PFSK-1 (cell line): ENCODE data around the gene TAX1BP3.

ENCODE experiments used
- POLR2AphosphoS5 ChIP-seq: IDR thresholded peaks from 2 replicates; pipeline ENCODE4 v1.6.1; 2012; ENCODE audit warnings: low read depth, mild to moderate bottlenecking, control low read depth, low read length, moderate library complexity

The TAX1BP3 gene

DNA sequence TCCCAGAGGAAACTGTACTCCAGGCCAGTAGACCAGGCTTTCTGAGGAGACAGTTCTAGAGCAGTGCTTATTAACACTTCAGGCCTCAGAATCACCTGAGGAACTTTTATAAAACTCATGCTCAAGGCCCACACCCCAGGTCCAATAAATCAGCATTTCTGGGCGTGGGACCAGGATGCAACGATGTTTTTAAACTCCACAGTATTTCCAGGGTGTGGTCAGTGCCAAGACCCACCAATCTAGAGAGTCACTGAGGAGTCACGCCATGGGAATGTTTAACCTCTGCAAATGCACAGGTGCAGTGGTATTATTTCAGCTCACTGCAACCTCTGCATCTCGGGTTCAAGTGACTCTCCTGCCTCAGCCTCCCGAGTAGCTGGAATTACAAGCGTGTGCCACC, 55.3 kb downstream of the TAX1BP3 start:
- TF ChIP-seq POLR2AphosphoS5, result no peak
